ENCODE measurements around the gene PIMREG.

PIMREG gene

DNA sequence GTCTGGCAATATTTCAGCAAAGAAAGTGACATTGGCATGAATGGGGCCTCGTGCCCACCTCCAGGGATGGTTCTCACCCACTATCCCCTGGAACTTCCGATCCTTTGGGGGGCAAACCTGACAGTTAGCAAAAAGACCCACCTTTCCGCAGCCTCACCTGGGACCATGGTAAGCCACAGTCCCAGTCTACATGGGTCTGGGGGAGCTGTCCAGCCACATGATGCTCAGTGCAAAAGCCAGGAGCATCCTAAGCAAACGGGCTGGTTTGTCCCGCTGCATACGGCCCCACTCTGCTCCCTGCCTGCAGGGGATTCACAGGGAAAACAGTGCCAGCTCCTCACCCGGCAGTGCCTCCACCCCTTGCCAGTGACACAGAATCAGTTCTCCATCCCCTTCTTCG, 28.6 kb upstream of the PIMREG start:
- Histone ChIP-seq H2AFZ (ENCODE audit: low read length) (no peak overlapping the region), H3K27me3 (ENCODE audit: insufficient read depth, low read length) (no peaks in the 10 kb centered on the region), H3K4me1 (ENCODE audit: insufficient read depth, low read length, severe bottlenecking) (no peaks in the 10 kb centered on the region), H3K9ac (ENCODE audit: low read length) (no peak overlapping the region), H3K79me2 (ENCODE audit: insufficient read depth, low read length) (no peaks in the 10 kb centered on the region), H3K9me2 (ENCODE audit: low read depth, low read length) (no peaks in the 10 kb centered on the region), H3K4me3 (ENCODE audit: low read depth, low read length, poor library complexity, severe bottlenecking) (no peak overlapping the region), H3K36me3 (ENCODE audit: insufficient read depth, low read length) (no peaks in the 10 kb centered on the region), H4K20me1 (ENCODE audit: insufficient read depth, low read length) (no peaks in the 10 kb centered on the region), H3F3A (ENCODE audit: insufficient read depth, low read length) (no peaks in the 10 kb centered on the region), H3K9me3 (ENCODE audit: low read length) (no peaks in the 10 kb centered on the region), H3K4me2 (ENCODE audit: low read length) (no peak overlapping the region), H3K27ac (ENCODE audit: low read depth, low read length, poor library complexity, severe bottlenecking) (no peak overlapping the region)
- TF ChIP-seq EZH2 (IDR thresholded peaks at IDR 0.05; ENCODE audit: borderline replicate concordance, low read length): no peak
- TF ChIP-seq, protein P1, sequence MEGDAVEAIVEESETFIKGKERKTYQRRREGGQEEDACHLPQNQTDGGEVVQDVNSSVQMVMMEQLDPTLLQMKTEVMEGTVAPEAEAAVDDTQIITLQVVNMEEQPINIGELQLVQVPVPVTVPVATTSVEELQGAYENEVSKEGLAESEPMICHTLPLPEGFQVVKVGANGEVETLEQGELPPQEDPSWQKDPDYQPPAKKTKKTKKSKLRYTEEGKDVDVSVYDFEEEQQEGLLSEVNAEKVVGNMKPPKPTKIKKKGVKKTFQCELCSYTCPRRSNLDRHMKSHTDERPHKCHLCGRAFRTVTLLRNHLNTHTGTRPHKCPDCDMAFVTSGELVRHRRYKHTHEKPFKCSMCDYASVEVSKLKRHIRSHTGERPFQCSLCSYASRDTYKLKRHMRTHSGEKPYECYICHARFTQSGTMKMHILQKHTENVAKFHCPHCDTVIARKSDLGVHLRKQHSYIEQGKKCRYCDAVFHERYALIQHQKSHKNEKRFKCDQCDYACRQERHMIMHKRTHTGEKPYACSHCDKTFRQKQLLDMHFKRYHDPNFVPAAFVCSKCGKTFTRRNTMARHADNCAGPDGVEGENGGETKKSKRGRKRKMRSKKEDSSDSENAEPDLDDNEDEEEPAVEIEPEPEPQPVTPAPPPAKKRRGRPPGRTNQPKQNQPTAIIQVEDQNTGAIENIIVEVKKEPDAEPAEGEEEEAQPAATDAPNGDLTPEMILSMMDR (IDR thresholded peaks at IDR 0.05; ENCODE audit: low read length): no peak

DNA sequence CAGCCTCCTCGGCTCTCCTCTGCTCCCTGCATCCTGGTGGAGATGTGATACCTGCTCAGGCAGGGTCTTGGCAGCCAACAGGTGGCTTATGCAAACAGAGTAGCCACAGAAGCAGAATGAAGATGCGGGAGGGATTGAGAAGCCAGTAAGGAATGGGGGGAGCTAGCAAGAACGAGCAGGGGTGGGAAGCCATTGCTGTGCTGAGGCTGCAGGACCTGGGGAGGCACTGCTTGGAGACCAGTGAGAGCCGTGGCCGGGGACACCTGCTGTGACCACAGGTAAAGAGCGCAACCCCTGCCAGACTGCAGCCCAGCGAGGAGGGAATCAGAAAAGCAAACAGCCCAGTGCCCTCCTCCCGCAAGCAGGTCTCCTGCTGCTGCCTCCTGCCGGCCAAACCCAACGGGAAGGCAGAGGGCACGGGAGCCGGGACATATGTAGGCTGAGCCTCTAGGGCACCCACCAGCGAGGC, 24.0 kb upstream of the PIMREG start:
- no peak overlapping the region for H3K4me3 ChIP-seq (ENCODE audit: low read depth, low read length, poor library complexity, severe bottlenecking)
- no peak overlapping the region for H3K9ac ChIP-seq (ENCODE audit: low read length)
- H3K9me3 ChIP-seq (ENCODE audit: low read length): no peaks in the 10 kb centered on the region
- H3K79me2 ChIP-seq (ENCODE audit: insufficient read depth, low read length): no peaks in the 10 kb centered on the region
- H2AFZ ChIP-seq (ENCODE audit: low read length): no peak overlapping the region
- TF ChIP-seq, protein P1 (IDR thresholded peaks at IDR 0.05; ENCODE audit: low read length): peak; percentile 30; the same call in 1 of the 2 replicates
- no peak for TF ChIP-seq EZH2 (IDR thresholded peaks at IDR 0.05; ENCODE audit: borderline replicate concordance, low read length)
- no peaks in the 10 kb centered on the region for H4K20me1 ChIP-seq (ENCODE audit: insufficient read depth, low read length)
- no peaks in the 10 kb centered on the region for H3K4me1 ChIP-seq (ENCODE audit: insufficient read depth, low read length, severe bottlenecking)
- H3F3A ChIP-seq (ENCODE audit: insufficient read depth, low read length): no peaks in the 10 kb centered on the region
- H3K4me2 ChIP-seq (ENCODE audit: low read length): no peak overlapping the region
- no peaks in the 10 kb centered on the region for H3K27me3 ChIP-seq (ENCODE audit: insufficient read depth, low read length)
- H3K36me3 ChIP-seq (ENCODE audit: insufficient read depth, low read length): no peaks in the 10 kb centered on the region
- no peak overlapping the region for H3K27ac ChIP-seq (ENCODE audit: low read depth, low read length, poor library complexity, severe bottlenecking)
- no peaks in the 10 kb centered on the region for H3K9me2 ChIP-seq (ENCODE audit: low read depth, low read length)

DNA sequence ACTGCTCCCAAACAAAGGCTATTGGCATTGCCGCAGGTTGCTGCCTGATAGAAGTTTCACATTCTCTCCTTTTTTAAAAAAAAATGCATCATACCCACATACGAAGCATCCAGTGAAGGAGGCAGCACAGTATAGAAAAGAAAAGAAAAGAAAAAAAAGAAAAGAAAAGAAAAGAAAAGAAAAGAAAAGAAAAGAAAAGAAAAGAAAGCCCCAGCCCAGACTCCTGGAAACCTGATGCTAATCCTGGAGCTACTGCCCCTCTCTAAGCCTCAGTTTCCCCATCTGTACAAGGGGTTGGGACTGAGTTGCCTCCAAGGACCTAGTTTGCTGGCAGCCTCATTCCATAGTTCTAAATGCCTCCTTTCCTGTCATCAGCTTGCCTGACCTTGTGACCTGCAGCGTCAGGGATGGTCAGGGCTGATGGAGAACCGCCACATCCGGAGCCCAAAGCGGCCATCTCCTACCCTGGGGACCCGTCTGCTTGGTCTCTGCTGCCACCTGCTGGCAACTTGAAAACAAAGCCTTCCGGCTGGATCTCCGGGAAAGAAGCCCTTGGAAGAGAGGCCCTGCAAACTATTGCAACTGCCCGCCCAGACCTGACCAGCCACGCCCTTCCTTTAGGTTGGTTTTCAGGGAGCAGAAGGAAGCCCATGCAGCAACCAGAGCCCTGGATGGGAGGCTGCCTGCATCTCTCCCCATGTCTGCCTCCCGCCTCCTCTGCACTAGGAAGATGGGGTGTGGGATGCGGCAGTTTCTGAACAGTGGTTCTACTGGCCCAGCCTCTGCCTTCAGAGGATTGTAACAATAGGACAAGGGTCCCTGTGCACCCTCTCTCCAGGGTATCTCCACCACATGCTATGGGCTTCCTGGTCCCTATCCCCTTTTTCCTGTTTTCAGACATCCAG, 22.3 kb upstream of the PIMREG start:
- H2AFZ ChIP-seq (ENCODE audit: low read length): no peak overlapping the region
- no peaks in the 10 kb centered on the region for H3K27me3 ChIP-seq (ENCODE audit: insufficient read depth, low read length)
- no peak overlapping the region for H3K4me3 ChIP-seq (ENCODE audit: low read depth, low read length, poor library complexity, severe bottlenecking)
- no peaks in the 10 kb centered on the region for H3K4me1 ChIP-seq (ENCODE audit: insufficient read depth, low read length, severe bottlenecking)
- no peaks in the 10 kb centered on the region for H3K36me3 ChIP-seq (ENCODE audit: insufficient read depth, low read length)
- no peaks in the 10 kb centered on the region for H3F3A ChIP-seq (ENCODE audit: insufficient read depth, low read length)
- TF ChIP-seq, protein P1 (IDR thresholded peaks at IDR 0.05; ENCODE audit: low read length): peak; percentile 71
- no peak for TF ChIP-seq EZH2 (IDR thresholded peaks at IDR 0.05; ENCODE audit: borderline replicate concordance, low read length)
- H3K79me2 ChIP-seq (ENCODE audit: insufficient read depth, low read length): no peaks in the 10 kb centered on the region
- no peaks in the 10 kb centered on the region for H3K9me3 ChIP-seq (ENCODE audit: low read length)
- H3K9me2 ChIP-seq (ENCODE audit: low read depth, low read length): no peaks in the 10 kb centered on the region
- H4K20me1 ChIP-seq (ENCODE audit: insufficient read depth, low read length): no peaks in the 10 kb centered on the region
- H3K4me2 ChIP-seq (ENCODE audit: low read length): no peak overlapping the region
- H3K27ac ChIP-seq (ENCODE audit: low read depth, low read length, poor library complexity, severe bottlenecking): no peak overlapping the region
- no peak overlapping the region for H3K9ac ChIP-seq (ENCODE audit: low read length)

All from OCI-LY1 (cell line).